Measurements from ENCODE around the gene RAB6A.

RAB6A gene
- total RNA-seq: 78.9 to 92.7 (median 85.2) reads per million in 3 donors

GRCh38 chr11:73760679-73761402 lies at the start of gene RAB6A:
RAB6A (minus strand) TSS chr11:73761074; CDS start chr11:73760635, 439 bp downstream.
- H3K27me3 ChIP-seq (replicated peaks; ENCODE audit: control insufficient read depth, insufficient read depth, low read length, poor library complexity, severe bottlenecking): no peaks in the 10 kb centered on the region
- peak within 1 kb of the TSS; percentile 85 for H3K27ac ChIP-seq (ENCODE audit: insufficient read depth, low read length, poor library complexity, severe bottlenecking)
- H3K4me1 ChIP-seq (ENCODE audit: control insufficient read depth, insufficient read depth, low read length, poor library complexity, severe bottlenecking): no peaks in the 10 kb centered on the region

GRCh38 chr11:73810637-73811036 lies 49.8 kb upstream of the RAB6A start:
- Histone ChIP-seq H3K4me1 (ENCODE audit: control insufficient read depth, insufficient read depth, low read length, poor library complexity, severe bottlenecking) (no peaks in the 10 kb centered on the region), H3K27ac (ENCODE audit: insufficient read depth, low read length, poor library complexity, severe bottlenecking) (no peak overlapping the region), H3K9me3 (ENCODE audit: control insufficient read depth, low read length) (no peaks in the 10 kb centered on the region), H3K4me3 (ENCODE audit: insufficient read depth, low read depth, low read length, poor library complexity, severe bottlenecking) (no peak overlapping the region), H3K27me3 (replicated peaks; ENCODE audit: control insufficient read depth, insufficient read depth, low read length, poor library complexity, severe bottlenecking) (no peaks in the 10 kb centered on the region), H3K36me3 (ENCODE audit: control insufficient read depth, insufficient read depth, low read length) (peaks cover 6% of the 10 kb centered on the region)
- DNase-seq: no peak

More at GRCh38 chr11:73760679-73761402, at the start of gene RAB6A:
- peak; percentile 99 to 100 (median 100) for DNase-seq
- Histone ChIP-seq H3K4me3 (ENCODE audit: insufficient read depth, low read depth, low read length, poor library complexity, severe bottlenecking) (peak within 1 kb of the TSS; percentile 89), H3K9me3 (ENCODE audit: control insufficient read depth, low read length) (no peaks in the 10 kb centered on the region), H3K36me3 (ENCODE audit: control insufficient read depth, insufficient read depth, low read length) (no peaks in the 10 kb centered on the region)

DNA sequence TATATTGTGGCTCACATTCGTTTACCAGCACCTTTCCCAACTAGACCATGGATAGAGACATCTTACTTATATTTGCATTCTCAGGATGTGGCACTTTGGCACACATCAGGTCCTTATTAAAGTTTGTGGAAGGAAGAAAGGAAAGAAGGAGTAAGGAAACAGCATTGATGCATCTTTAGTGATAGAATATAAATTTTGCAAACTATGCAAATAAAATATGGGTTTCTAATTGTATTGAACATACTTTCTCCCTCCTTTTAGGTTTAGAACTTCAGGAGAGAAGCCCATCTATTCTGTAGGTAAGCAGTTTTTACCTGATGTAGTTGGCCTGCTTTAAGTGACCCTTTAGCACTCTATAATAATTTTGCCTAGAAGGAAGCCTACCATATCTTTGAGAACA lies 47.2 kb upstream of the RAB6A start:
- H3K27me3 ChIP-seq (replicated peaks; ENCODE audit: control insufficient read depth, insufficient read depth, low read length, poor library complexity, severe bottlenecking): no peaks in the 10 kb centered on the region
- no peak overlapping the region for H3K27ac ChIP-seq (ENCODE audit: insufficient read depth, low read length, poor library complexity, severe bottlenecking)
- DNase-seq: no peak
- H3K36me3 ChIP-seq (ENCODE audit: control insufficient read depth, insufficient read depth, low read length): peaks cover 6% of the 10 kb centered on the region
- no peaks in the 10 kb centered on the region for H3K9me3 ChIP-seq (ENCODE audit: control insufficient read depth, low read length)
- H3K4me1 ChIP-seq (ENCODE audit: control insufficient read depth, insufficient read depth, low read length, poor library complexity, severe bottlenecking): no peaks in the 10 kb centered on the region
- no peak overlapping the region for H3K4me3 ChIP-seq (ENCODE audit: insufficient read depth, low read depth, low read length, poor library complexity, severe bottlenecking)

GRCh38 chr11:73804712-73805111 lies 43.8 kb upstream of the RAB6A start:
- no peaks in the 10 kb centered on the region for H3K4me1 ChIP-seq (ENCODE audit: control insufficient read depth, insufficient read depth, low read length, poor library complexity, severe bottlenecking)
- H3K9me3 ChIP-seq (ENCODE audit: control insufficient read depth, low read length): no peaks in the 10 kb centered on the region
- peaks cover 6% of the 10 kb centered on the region for H3K36me3 ChIP-seq (ENCODE audit: control insufficient read depth, insufficient read depth, low read length)
- no peaks in the 10 kb centered on the region for H3K27me3 ChIP-seq (replicated peaks; ENCODE audit: control insufficient read depth, insufficient read depth, low read length, poor library complexity, severe bottlenecking)
- no peak overlapping the region for H3K27ac ChIP-seq (ENCODE audit: insufficient read depth, low read length, poor library complexity, severe bottlenecking)
- H3K4me3 ChIP-seq (ENCODE audit: insufficient read depth, low read depth, low read length, poor library complexity, severe bottlenecking): no peak overlapping the region
- no peak for DNase-seq

DNA sequence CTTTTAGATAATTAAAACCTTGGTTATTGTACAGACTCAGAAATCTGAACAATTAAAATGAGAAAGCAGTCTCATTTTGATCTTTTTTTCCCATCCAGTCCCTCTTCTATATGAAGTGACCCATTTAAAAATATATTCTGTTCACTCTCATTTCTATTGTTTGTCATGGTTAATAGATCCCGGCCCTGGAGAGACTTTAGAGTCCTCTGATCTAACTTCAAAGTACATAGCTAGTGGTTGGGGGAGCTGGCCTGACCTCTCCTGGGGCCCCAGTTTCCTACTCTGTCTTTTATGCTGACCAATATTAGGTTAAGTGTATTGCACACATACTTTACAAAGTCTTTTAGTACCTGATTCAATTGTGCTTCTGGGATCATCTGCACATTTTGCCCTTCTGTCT lies 40.3 kb upstream of the RAB6A start:
- Histone ChIP-seq H3K27me3 (replicated peaks; ENCODE audit: control insufficient read depth, insufficient read depth, low read length, poor library complexity, severe bottlenecking) (no peaks in the 10 kb centered on the region), H3K27ac (ENCODE audit: insufficient read depth, low read length, poor library complexity, severe bottlenecking) (no peak overlapping the region), H3K36me3 (ENCODE audit: control insufficient read depth, insufficient read depth, low read length) (peaks cover 10% of the 10 kb centered on the region), H3K9me3 (ENCODE audit: control insufficient read depth, low read length) (no peaks in the 10 kb centered on the region), H3K4me3 (ENCODE audit: insufficient read depth, low read depth, low read length, poor library complexity, severe bottlenecking) (no peak overlapping the region), H3K4me1 (ENCODE audit: control insufficient read depth, insufficient read depth, low read length, poor library complexity, severe bottlenecking) (no peaks in the 10 kb centered on the region)
- DNase-seq: no peak

DNA sequence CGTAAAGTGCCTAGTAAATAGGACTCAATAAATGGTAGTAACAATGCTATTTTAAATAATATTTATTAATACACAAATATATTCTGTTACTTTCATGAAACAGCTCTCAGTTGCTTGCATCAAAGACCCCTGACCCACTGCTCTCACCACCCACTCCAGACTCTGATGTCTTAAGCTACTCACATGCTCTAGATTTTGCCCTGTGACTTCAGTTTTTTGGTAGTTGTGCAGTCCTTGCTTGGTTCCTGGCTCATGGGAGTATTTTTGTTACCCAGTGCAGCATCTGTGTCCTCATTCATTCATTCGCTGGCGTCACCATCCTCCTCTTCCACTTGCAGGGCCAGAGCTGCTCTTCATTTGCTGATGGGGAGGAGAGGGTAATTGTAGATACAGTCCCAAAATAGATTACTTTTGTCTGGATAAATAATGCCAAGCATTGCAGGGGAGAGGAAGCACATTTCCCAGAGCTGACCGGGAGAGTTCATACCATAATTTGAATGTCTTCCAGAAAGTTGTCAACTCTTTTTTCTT lies 39.5 kb upstream of the RAB6A start:
- Histone ChIP-seq H3K36me3 (ENCODE audit: control insufficient read depth, insufficient read depth, low read length) (peaks cover 13% of the 10 kb centered on the region), H3K27me3 (replicated peaks; ENCODE audit: control insufficient read depth, insufficient read depth, low read length, poor library complexity, severe bottlenecking) (no peaks in the 10 kb centered on the region), H3K4me3 (ENCODE audit: insufficient read depth, low read depth, low read length, poor library complexity, severe bottlenecking) (no peak overlapping the region), H3K27ac (ENCODE audit: insufficient read depth, low read length, poor library complexity, severe bottlenecking) (no peak overlapping the region), H3K4me1 (ENCODE audit: control insufficient read depth, insufficient read depth, low read length, poor library complexity, severe bottlenecking) (no peaks in the 10 kb centered on the region), H3K9me3 (ENCODE audit: control insufficient read depth, low read length) (no peaks in the 10 kb centered on the region)
- no peak for DNase-seq

DNA sequence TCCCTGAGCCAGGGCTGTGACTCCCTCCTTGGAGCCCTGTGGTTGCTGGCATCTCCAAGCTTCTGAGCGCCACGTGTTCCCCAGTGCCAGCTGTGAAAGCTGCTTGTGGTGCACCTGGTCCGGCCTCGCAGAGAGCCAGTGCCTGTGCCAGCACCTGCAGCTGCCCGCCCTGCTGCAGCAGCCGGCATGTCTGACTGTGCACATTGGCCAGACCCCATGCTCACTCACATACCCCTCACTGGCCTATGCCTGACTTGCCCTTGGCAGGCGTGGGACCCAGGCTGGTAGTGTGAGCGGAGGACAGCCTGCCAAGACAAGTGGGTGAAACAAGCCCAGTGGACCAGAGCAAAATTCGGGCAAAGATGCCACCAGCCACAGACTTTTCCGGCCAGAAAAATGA lies 36.6 kb upstream of the RAB6A start:
- DNase-seq: no peak
- Histone ChIP-seq H3K4me3 (ENCODE audit: insufficient read depth, low read depth, low read length, poor library complexity, severe bottlenecking) (no peak overlapping the region), H3K4me1 (ENCODE audit: control insufficient read depth, insufficient read depth, low read length, poor library complexity, severe bottlenecking) (no peaks in the 10 kb centered on the region), H3K27ac (ENCODE audit: insufficient read depth, low read length, poor library complexity, severe bottlenecking) (no peak overlapping the region), H3K36me3 (ENCODE audit: control insufficient read depth, insufficient read depth, low read length) (peaks cover 13% of the 10 kb centered on the region), H3K9me3 (ENCODE audit: control insufficient read depth, low read length) (no peaks in the 10 kb centered on the region), H3K27me3 (replicated peaks; ENCODE audit: control insufficient read depth, insufficient read depth, low read length, poor library complexity, severe bottlenecking) (no peaks in the 10 kb centered on the region)

DNA sequence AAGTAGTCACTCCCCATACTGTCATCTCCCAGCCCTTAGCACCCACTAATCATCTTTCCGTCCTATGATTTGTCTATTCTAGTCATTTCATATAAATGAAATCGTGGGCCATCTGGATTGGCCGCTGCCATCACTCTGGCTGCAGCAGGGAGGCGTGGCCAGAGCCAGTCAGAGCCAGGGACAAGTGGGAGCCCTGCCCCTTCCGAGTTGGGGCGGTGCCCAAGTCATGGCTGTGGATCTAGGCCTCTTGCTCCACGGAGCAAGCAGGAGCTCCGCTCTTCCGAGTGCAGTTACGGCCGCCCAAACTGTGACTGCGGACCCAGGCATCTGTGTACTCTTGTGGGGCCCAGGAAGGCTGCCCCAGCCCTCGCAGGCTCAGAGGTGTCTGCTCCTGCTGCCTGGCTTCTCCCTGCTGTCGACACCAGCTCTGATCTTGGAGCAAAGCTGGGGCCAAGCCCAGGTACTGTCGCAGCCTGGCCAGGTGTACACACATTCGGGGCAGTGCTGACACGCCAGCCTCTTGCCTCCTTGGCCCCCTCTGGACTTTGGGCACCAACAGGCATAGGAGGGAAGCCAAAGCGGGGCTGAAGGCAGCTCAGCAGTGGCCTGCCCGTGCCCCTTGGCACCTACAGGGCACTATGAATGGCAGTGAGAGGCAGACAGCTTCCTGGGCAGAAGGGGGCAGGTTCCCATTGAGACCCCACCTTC lies 35.2 kb upstream of the RAB6A start:
- H3K36me3 ChIP-seq (ENCODE audit: control insufficient read depth, insufficient read depth, low read length): peaks cover 13% of the 10 kb centered on the region
- no peak for DNase-seq
- H3K27ac ChIP-seq (ENCODE audit: insufficient read depth, low read length, poor library complexity, severe bottlenecking): no peak overlapping the region
- no peak overlapping the region for H3K4me3 ChIP-seq (ENCODE audit: insufficient read depth, low read depth, low read length, poor library complexity, severe bottlenecking)
- no peaks in the 10 kb centered on the region for H3K27me3 ChIP-seq (replicated peaks; ENCODE audit: control insufficient read depth, insufficient read depth, low read length, poor library complexity, severe bottlenecking)
- no peaks in the 10 kb centered on the region for H3K4me1 ChIP-seq (ENCODE audit: control insufficient read depth, insufficient read depth, low read length, poor library complexity, severe bottlenecking)
- no peaks in the 10 kb centered on the region for H3K9me3 ChIP-seq (ENCODE audit: control insufficient read depth, low read length)

DNA sequence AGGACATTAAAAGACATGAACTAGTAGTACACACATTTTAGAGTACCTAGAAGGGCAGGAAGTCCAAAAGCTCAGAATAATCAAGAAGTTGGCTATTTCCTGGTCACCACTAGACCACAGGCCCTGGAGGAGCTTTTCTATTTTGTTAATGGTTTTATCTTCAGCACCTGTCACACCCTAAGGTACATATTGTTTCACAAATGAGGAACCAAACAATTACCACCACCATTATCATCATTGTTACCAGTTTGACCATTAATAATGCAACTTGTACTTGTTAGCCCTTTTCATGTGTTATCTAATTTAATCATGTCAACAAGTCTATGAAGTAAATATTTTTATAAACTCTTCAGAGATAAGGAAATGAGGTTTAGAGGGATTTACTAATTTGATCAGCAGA lies 31.7 kb upstream of the RAB6A start:
- DNase-seq: no peak
- peaks cover 12% of the 10 kb centered on the region for H3K36me3 ChIP-seq (ENCODE audit: control insufficient read depth, insufficient read depth, low read length)

DNA sequence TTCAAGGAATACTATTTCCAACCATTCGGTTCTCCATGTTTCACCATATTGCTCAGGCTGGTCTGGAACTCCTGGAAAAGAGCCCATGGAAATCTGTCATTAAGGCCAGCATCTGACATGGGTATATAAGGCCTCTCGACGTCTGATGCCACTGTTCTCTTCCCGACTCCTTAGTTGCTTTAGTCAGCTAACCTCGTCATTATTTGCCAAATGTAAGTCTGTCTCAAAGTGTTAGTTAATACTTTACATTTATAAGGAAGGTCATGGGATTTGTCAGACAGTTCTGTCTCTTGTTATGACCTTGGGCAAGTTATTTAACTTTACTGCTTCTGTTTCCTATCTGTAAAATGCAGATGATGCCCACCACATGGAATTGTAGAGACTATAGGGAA lies 28.4 kb upstream of the RAB6A start:
- H3K9me3 ChIP-seq (ENCODE audit: control insufficient read depth, low read length): no peaks in the 10 kb centered on the region
- no peak for DNase-seq
- H3K36me3 ChIP-seq (ENCODE audit: control insufficient read depth, insufficient read depth, low read length): no peaks in the 10 kb centered on the region
- peaks cover 7% of the 10 kb centered on the region for H3K4me1 ChIP-seq (ENCODE audit: control insufficient read depth, insufficient read depth, low read length, poor library complexity, severe bottlenecking)
- no peak overlapping the region for H3K4me3 ChIP-seq (ENCODE audit: insufficient read depth, low read depth, low read length, poor library complexity, severe bottlenecking)
- no peaks in the 10 kb centered on the region for H3K27me3 ChIP-seq (replicated peaks; ENCODE audit: control insufficient read depth, insufficient read depth, low read length, poor library complexity, severe bottlenecking)
- no peak overlapping the region for H3K27ac ChIP-seq (ENCODE audit: insufficient read depth, low read length, poor library complexity, severe bottlenecking)

More for the DNA sequence above, 31.7 kb upstream of the RAB6A start:
- Histone ChIP-seq H3K4me3 (ENCODE audit: insufficient read depth, low read depth, low read length, poor library complexity, severe bottlenecking) (no peak overlapping the region), H3K9me3 (ENCODE audit: control insufficient read depth, low read length) (no peaks in the 10 kb centered on the region), H3K27me3 (replicated peaks; ENCODE audit: control insufficient read depth, insufficient read depth, low read length, poor library complexity, severe bottlenecking) (no peaks in the 10 kb centered on the region), H3K4me1 (ENCODE audit: control insufficient read depth, insufficient read depth, low read length, poor library complexity, severe bottlenecking) (peaks cover 7% of the 10 kb centered on the region), H3K27ac (ENCODE audit: insufficient read depth, low read length, poor library complexity, severe bottlenecking) (no peak overlapping the region)
